Activated CD8-positive, alpha-beta memory T cell treated with anti-CD3 and anti-CD28 coated beads, Interleukin-2, amount 50 U/mL, for 24 hours (primary cell): ENCODE results near the gene SLC4A1AP.
A peak's percentile ranks its signal among the peaks of the same experiment; 100 is the strongest.

Experiments used
- DNase-seq: peaks from one replicate; pipeline ENCODE4 v3.0.0-alpha.2; 2020; ENCODE audit errors: extremely low read depth

Gene SLC4A1AP

GRCh38 chr2:27702302-27702701 is 38.6 kb downstream of the SLC4A1AP start:
- no peak for DNase-seq

- DNase-seq: peak; percentile 75
These were observed 40.1 kb downstream of the SLC4A1AP start for GRCh38 chr2:27703638-27704341.

- DNase-seq: no peak
These were observed 40.7 kb downstream of the SLC4A1AP start for GRCh38 chr2:27704342-27704876.

GRCh38 chr2:27705851-27706622 is 42.3 kb downstream of the SLC4A1AP start:
- no peak for DNase-seq

GRCh38 chr2:27707462-27708256 is 44.0 kb downstream of the SLC4A1AP start:
- no peak for DNase-seq

GRCh38 chr2:27708257-27708654 is 44.6 kb downstream of the SLC4A1AP start:
- no peak for DNase-seq

- DNase-seq: no peak
These were observed 45.0 kb downstream of the SLC4A1AP start for GRCh38 chr2:27708666-27709065.

- DNase-seq: no peak
These were observed 45.6 kb downstream of the SLC4A1AP start for GRCh38 chr2:27709326-27709725.

GRCh38 chr2:27709960-27710575 is 46.4 kb downstream of the SLC4A1AP start:
- DNase-seq: no peak

GRCh38 chr2:27710640-27711430 is 47.1 kb downstream of the SLC4A1AP start:
- DNase-seq: no peak

GRCh38 chr2:27711804-27712203 is 48.1 kb downstream of the SLC4A1AP start:
- no peak for DNase-seq

GRCh38 chr2:27712522-27712921 is 48.8 kb downstream of the SLC4A1AP start:
- no peak for DNase-seq

- DNase-seq: no peak
These were observed 49.5 kb downstream of the SLC4A1AP start for GRCh38 chr2:27713201-27713600.

- DNase-seq: no peak
These were observed 50.4 kb downstream of the SLC4A1AP start for GRCh38 chr2:27714053-27714452.

GRCh38 chr2:27714851-27715291 is 51.2 kb downstream of the SLC4A1AP start:
- DNase-seq: no peak

- DNase-seq: no peak
These were observed 51.9 kb downstream of the SLC4A1AP start for GRCh38 chr2:27715318-27716210.

GRCh38 chr2:27716301-27717069 is 52.8 kb downstream of the SLC4A1AP start:
- no peak for DNase-seq

- DNase-seq: no peak
These were observed 53.5 kb downstream of the SLC4A1AP start for GRCh38 chr2:27717070-27717795.
